Measurements from ENCODE around the gene RPS23.

DNA sequence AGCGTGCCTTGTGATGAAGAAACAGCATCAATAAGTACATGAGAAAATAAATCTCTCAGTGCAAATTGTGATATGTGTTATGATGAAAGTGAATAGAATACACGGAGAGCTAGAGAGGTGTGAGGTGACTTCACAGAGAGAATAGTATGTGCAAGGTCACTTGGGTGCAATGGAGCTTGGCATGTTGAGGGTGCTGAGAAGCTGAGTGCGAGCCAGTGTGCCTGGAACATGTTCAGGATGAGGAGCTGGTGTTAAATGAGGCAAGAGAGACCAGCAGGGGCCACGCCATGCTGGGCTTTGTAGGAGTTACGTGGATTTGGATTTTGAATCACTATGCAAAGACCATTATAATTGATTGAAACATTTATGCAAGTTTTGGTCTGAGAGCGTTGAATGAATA is 12.8 kb upstream of the RPS23 start:
- TF ChIP-seq CTCF (conservative IDR thresholded peaks at IDR 0.05; ENCODE audit: low read depth in 2 of 2) (no peak), ZNF331 (CRISPR knock-in tag; IDR thresholded peaks at IDR 0.05; ENCODE audit: low read depth) (no peak), EZH2 (IDR thresholded peaks at IDR 0.05; ENCODE audit: low read depth, unreplicated experiment) (no peak), POLR2AphosphoS5 (IDR thresholded peaks at IDR 0.05; ENCODE audit: low read depth) (no peak)

Measured in GM23338 (cell line).